Measurements from ENCODE around the gene ZEB1. TPM values are rescaled to one million over a fixed set of nuclear protein-coding genes. Genes with fewer than 3 reads are reported as not detected.

The ZEB1 gene
- total RNA-seq, 4 donors from 2014 or later = 51.7 to 67.7 (median 57.9) TPM

- DNase-seq = no peak
- H3K4me1 ChIP-seq = no peaks in the 10 kb centered on the region
- H3K27ac ChIP-seq = no peak overlapping the region
- H3K36me3 ChIP-seq = no peaks in the 10 kb centered on the region
- TF ChIP-seq CTCF (IDR thresholded peaks at IDR 0.05) (no peak), POLR2A (IDR thresholded peaks at IDR 0.05) (no peak)
- no peak overlapping the region for H3K4me3 ChIP-seq (replicated peaks in 1 of 3)
- H3K9me3 ChIP-seq = no peaks in the 10 kb centered on the region
- H3K27me3 ChIP-seq = no peaks in the 10 kb centered on the region
- intact Hi-C loops (cut with DNase I) = no loop called here
Observed at GRCh38 chr10:31476088-31476487, 157.1 kb downstream of the ZEB1 start.

- H3K36me3 ChIP-seq = no peaks in the 10 kb centered on the region
- 71 to 73% methylated on average over 1 of the region's 1 CpG for WGBS, 2 donors
- H3K9me3 ChIP-seq = no peaks in the 10 kb centered on the region
- DNase-seq = no peak
- intact Hi-C loops (cut with DNase I) = no loop called here
- TF ChIP-seq CTCF (IDR thresholded peaks at IDR 0.05) (no peak), POLR2A (IDR thresholded peaks at IDR 0.05) (no peak)
- no peaks in the 10 kb centered on the region for H3K27me3 ChIP-seq
- H3K27ac ChIP-seq = no peak overlapping the region
- no peaks in the 10 kb centered on the region for H3K4me1 ChIP-seq
- no peak overlapping the region for H3K4me3 ChIP-seq (replicated peaks in 1 of 3)
Observed at GRCh38 chr10:31477584-31477983, 158.6 kb downstream of the ZEB1 start.

- DNase-seq = no peak
- Histone ChIP-seq H3K27ac (no peak overlapping the region), H3K27me3 (no peaks in the 10 kb centered on the region), H3K9me3 (no peaks in the 10 kb centered on the region), H3K36me3 (no peaks in the 10 kb centered on the region), H3K4me3 (replicated peaks in 1 of 3) (no peak overlapping the region), H3K4me1 (no peaks in the 10 kb centered on the region)
- intact Hi-C loops (cut with DNase I) = no loop called here
- TF ChIP-seq POLR2A (IDR thresholded peaks at IDR 0.05) (no peak), CTCF (IDR thresholded peaks at IDR 0.05) (no peak)
Observed at GRCh38 chr10:31479752-31480151, 160.7 kb downstream of the ZEB1 start.

- H3K4me3 ChIP-seq (replicated peaks in 1 of 3) = no peak overlapping the region
- no peak overlapping the region for H3K27ac ChIP-seq
- H3K36me3 ChIP-seq = no peaks in the 10 kb centered on the region
- H3K27me3 ChIP-seq = no peaks in the 10 kb centered on the region
- H3K4me1 ChIP-seq = no peaks in the 10 kb centered on the region
- intact Hi-C loops (cut with DNase I) = no loop called here
- no peak for TF ChIP-seq CTCF (IDR thresholded peaks at IDR 0.05)
- TF ChIP-seq POLR2A (IDR thresholded peaks at IDR 0.05) = no peak
- no peak for DNase-seq
- 89 to 94% methylated on average over 2 of the region's 2 CpGs for WGBS, 2 donors
- no peaks in the 10 kb centered on the region for H3K9me3 ChIP-seq
Observed at GRCh38 chr10:31483546-31483945, 164.5 kb downstream of the ZEB1 start.

- Histone ChIP-seq H3K4me1 (no peaks in the 10 kb centered on the region), H3K4me3 (replicated peaks in 1 of 3) (no peak overlapping the region), H3K27me3 (no peaks in the 10 kb centered on the region), H3K36me3 (no peaks in the 10 kb centered on the region), H3K27ac (no peak overlapping the region), H3K9me3 (no peaks in the 10 kb centered on the region)
- intact Hi-C loops (cut with DNase I) = no loop called here
- TF ChIP-seq CTCF (IDR thresholded peaks at IDR 0.05) = no peak
- no peak for TF ChIP-seq POLR2A (IDR thresholded peaks at IDR 0.05)
- DNase-seq = no peak
- 92 to 95% methylated on average over 4 of the region's 4 CpGs for WGBS, 2 donors
Observed at GRCh38 chr10:31484431-31485135, 165.6 kb downstream of the ZEB1 start.
